Measurements from ENCODE around the gene GADD45A.

Gene GADD45A

GRCh38 chr1:67719329-67720196 is 34.6 kb downstream of the GADD45A start:
- H3K27ac ChIP-seq = 0 out of 2 replicates have a peak overlapping the region, but pooled peaks have one; percentile 22
- TF ChIP-seq, protein P1, sequence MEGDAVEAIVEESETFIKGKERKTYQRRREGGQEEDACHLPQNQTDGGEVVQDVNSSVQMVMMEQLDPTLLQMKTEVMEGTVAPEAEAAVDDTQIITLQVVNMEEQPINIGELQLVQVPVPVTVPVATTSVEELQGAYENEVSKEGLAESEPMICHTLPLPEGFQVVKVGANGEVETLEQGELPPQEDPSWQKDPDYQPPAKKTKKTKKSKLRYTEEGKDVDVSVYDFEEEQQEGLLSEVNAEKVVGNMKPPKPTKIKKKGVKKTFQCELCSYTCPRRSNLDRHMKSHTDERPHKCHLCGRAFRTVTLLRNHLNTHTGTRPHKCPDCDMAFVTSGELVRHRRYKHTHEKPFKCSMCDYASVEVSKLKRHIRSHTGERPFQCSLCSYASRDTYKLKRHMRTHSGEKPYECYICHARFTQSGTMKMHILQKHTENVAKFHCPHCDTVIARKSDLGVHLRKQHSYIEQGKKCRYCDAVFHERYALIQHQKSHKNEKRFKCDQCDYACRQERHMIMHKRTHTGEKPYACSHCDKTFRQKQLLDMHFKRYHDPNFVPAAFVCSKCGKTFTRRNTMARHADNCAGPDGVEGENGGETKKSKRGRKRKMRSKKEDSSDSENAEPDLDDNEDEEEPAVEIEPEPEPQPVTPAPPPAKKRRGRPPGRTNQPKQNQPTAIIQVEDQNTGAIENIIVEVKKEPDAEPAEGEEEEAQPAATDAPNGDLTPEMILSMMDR (conservative IDR thresholded peaks at IDR 0.05; ENCODE audit: low read depth) = no peak
- ChIA-PET CTCF (interaction anchor here (0.6 kb wide), 3 partner anchors 18 to 156 kb away, joined by 3 to 7 read pairs (median 4); no protein-coding TSS in a partner anchor), POLR2A (ENCODE audit: low non-redundant PET) (interaction anchor here (0.6 kb wide), 1 partner anchor 149 kb away, joined by 4 read pairs; no protein-coding TSS in a partner anchor)
- DNase-seq (ENCODE audit: low spot score) = no peak

- TF ChIP-seq, protein P1 (conservative IDR thresholded peaks at IDR 0.05; ENCODE audit: low read depth) = no peak
- POLR2A ChIA-PET (ENCODE audit: low non-redundant PET) = no interaction called here
- CTCF ChIA-PET = no interaction called here
- DNase-seq (ENCODE audit: low spot score) = no peak
- no peak overlapping the region for H3K27ac ChIP-seq
Observed at GRCh38 chr1:67721112-67721511, 36.1 kb downstream of the GADD45A start.

DNA sequence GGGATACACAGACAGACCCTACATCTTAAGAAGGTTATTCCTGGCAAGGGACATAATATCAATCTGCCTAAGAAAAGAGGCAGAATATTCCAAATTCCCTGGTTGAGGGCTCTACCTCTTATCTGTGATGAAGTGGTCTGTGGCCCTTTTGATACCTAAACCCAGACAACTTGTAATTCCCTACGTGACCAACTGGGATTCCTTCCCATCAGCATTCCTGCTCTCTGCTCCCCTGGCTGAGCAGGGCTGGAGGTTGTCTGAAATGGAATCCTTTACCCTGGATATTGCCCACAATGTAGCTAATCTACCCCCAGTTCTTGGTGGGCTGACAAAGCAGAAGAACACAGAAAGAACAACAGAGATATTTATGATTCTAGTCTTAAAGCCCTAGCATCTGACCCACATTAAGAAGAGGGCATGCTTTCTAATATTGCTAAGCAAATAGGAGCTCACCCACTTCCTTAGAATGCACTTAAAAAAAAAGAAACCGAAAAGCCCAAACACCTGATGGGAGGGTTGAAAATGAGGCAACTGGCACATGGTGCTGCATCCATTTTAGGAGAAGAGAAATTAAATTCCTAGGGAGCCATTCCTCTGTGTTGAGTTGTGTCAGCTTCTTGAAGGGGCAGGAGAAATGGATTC is 36.8 kb downstream of the GADD45A start:
- no peak for DNase-seq (ENCODE audit: low spot score)
- CTCF ChIA-PET = no interaction called here
- POLR2A ChIA-PET (ENCODE audit: low non-redundant PET) = interaction anchor here (0.8 kb wide), 1 partner anchor 166 kb away, joined by 10 read pairs; no protein-coding TSS in a partner anchor
- no peak overlapping the region for H3K27ac ChIP-seq
- TF ChIP-seq, protein P1 (conservative IDR thresholded peaks at IDR 0.05; ENCODE audit: low read depth) = no peak

DNA sequence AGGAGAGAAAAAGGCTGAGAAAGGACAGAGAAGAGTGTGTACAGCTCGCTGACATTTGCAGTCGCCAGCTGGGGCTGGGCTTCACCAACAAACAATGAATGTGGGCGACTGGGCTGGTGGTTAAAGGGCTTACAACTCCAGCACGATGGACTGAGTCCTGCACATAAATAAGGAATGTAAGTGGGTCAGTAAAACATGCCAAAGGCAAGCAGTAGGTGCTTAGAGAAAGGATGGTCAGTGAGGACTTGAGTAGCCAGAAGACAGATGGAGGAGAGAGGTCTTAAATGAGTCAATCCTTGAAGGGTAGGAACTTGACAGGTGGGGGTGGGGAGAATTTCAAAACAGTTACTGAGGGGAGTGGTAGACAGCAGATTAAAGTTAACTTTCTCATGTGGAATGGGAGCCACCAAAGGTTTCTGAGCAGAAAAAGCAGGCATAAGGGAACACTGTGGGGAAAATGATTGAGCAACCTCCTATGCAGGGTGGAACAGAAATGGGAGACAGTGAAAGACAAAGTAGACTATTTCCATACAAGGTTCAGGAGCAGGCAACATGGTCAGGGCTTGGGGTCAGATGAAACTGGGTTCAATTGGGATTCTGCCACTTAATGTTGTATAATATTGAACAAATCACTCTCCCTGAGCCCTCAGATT is 37.4 kb downstream of the GADD45A start:
- H3K27ac ChIP-seq = no peak overlapping the region
- TF ChIP-seq, protein P1 (conservative IDR thresholded peaks at IDR 0.05; ENCODE audit: low read depth) = no peak
- CTCF ChIA-PET = no interaction called here
- POLR2A ChIA-PET (ENCODE audit: low non-redundant PET) = interaction anchor here (0.8 kb wide), 1 partner anchor 165 kb away, joined by 10 read pairs; no protein-coding TSS in a partner anchor
- DNase-seq (ENCODE audit: low spot score) = no peak

GRCh38 chr1:67723126-67723525 is 38.1 kb downstream of the GADD45A start:
- ChIA-PET CTCF (no interaction called here), POLR2A (ENCODE audit: low non-redundant PET) (no interaction called here)
- DNase-seq (ENCODE audit: low spot score) = no peak
- H3K27ac ChIP-seq = no peak overlapping the region
- TF ChIP-seq, protein P1 (conservative IDR thresholded peaks at IDR 0.05; ENCODE audit: low read depth) = no peak

- no peak overlapping the region for H3K27ac ChIP-seq
- CTCF ChIA-PET = no interaction called here
- TF ChIP-seq, protein P1 (conservative IDR thresholded peaks at IDR 0.05; ENCODE audit: low read depth) = no peak
- POLR2A ChIA-PET (ENCODE audit: low non-redundant PET) = no interaction called here
- DNase-seq (ENCODE audit: low spot score) = peak; percentile 75
Observed at GRCh38 chr1:67723620-67724019, 38.6 kb downstream of the GADD45A start.
